ENCODE data around the gene FDPS.
"Not testable (repeated sequence)": the region's sequence is repeated elsewhere in the genome, so short reads cannot be mapped to it uniquely, and the experiment has no call there.

DNA sequence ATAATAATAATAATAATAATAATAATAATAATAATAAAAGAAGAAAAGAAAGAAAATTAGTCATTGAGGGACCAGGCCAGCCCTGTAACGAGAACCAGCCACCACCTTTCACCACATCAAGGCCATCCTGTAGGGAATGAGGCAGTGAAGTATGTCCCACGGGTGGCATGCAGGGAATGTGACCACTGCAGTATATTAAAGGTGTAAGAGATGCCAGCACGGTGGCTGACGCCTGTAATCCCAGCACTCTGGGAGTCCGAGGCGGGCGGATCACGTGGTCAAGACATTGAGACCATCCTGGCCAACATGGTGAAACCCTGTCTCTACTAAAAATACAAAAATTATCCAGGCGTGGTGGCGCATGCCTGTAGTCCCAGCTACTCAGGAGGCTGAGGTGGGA, 17.7 kb upstream of the FDPS start:
- TF ChIP-seq POLR2A (IDR thresholded peaks at IDR 0.05), result not testable (repeated sequence)
- TF ChIP-seq, protein P1, sequence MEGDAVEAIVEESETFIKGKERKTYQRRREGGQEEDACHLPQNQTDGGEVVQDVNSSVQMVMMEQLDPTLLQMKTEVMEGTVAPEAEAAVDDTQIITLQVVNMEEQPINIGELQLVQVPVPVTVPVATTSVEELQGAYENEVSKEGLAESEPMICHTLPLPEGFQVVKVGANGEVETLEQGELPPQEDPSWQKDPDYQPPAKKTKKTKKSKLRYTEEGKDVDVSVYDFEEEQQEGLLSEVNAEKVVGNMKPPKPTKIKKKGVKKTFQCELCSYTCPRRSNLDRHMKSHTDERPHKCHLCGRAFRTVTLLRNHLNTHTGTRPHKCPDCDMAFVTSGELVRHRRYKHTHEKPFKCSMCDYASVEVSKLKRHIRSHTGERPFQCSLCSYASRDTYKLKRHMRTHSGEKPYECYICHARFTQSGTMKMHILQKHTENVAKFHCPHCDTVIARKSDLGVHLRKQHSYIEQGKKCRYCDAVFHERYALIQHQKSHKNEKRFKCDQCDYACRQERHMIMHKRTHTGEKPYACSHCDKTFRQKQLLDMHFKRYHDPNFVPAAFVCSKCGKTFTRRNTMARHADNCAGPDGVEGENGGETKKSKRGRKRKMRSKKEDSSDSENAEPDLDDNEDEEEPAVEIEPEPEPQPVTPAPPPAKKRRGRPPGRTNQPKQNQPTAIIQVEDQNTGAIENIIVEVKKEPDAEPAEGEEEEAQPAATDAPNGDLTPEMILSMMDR (IDR thresholded peaks at IDR 0.05), result not testable (repeated sequence)

Data from Peyer's patch (tissue), 4 donors.